Psoas muscle (tissue), 8 donors: ENCODE data around the gene C21orf91. TPM values are rescaled to one million over a fixed set of nuclear protein-coding genes. Genes with fewer than 3 reads are reported as not detected.

Experiments
- ATAC-seq, 4 donors: fragments of 200-7000 bp; cut with Tn5 transposase; one replicate each; pipeline ENCODE4 v1.9.1; 2020; ENCODE audit warnings: moderate library complexity in 3 of 4, mild to moderate bottlenecking in 2 of 4
- DNase-seq, 2 donors: peaks; one replicate each; pipeline ENCODE4 v3.0.0-alpha.2; 2020
- H3K27ac ChIP-seq: fragments of 200-600 bp; one replicate; pipeline ENCODE4 v1.8.0; 2022
- H3K27me3 ChIP-seq, 3 donors: fragments of 200-600 bp in 1 of 3; one replicate each; pipeline versions ENCODE4 v1.6.1 to v1.8.0; 2013 to 2022; ENCODE audit warnings: low read length in 2 of 3, mild to moderate bottlenecking in 2 of 3, moderate library complexity in 1 of 3; ENCODE audit not compliant: insufficient read depth in 3 of 3
- H3K36me3 ChIP-seq, 2 donors: fragments of 200-600 bp in 1 of 2; one replicate each; pipeline versions ENCODE4 v1.6.1 to v1.8.0; 2013 to 2022; ENCODE audit warnings: low read depth in 1 of 2, mild to moderate bottlenecking in 1 of 2, moderate library complexity in 1 of 2; ENCODE audit not compliant: insufficient read depth in 1 of 2
- H3K4me1 ChIP-seq: fragments of 200-600 bp; one replicate; pipeline ENCODE4 v1.8.0; 2022
- H3K4me3 ChIP-seq: fragments of 200-600 bp; one replicate; pipeline ENCODE4 v1.8.0; 2022; ENCODE audit warnings: mild to moderate bottlenecking
- H3K9me3 ChIP-seq: fragments of 200-600 bp; one replicate; pipeline ENCODE4 v1.8.0; 2022
- CTCF ChIP-seq: fragments of 200-600 bp; IDR thresholded peaks from one replicate; pipeline ENCODE4 v1.8.0; 2022; ENCODE audit warnings: antibody characterized with exemption
- WGBS, 3 donors: extraction: QIAGEN DNeasy Blood & Tissue Kit; methylation state at CpG; one replicate each; pipeline versions ENCODE4 v1.1.6 to v1.1.7; 2013; 5-methylcytosine and 5-hydroxymethylcytosine counted together
- intact Hi-C, 2 donors: fragments of 100-400 bp; cut with DNase I; formaldehyde crosslinking; loops; one replicate each; pipeline versions ENCODE4 v1.11.0 to v1.14.2; 2022
- polyA plus RNA-seq, 3 donors: library from polyadenylated mRNA; stranded (reverse); fragments of 200-250 nt; gene quantifications; one replicate each; pipeline ENCODE4 v1.2.3, GENCODE V29; 2013
- total RNA-seq, 4 donors: library from RNA; stranded (reverse); fragmentation: NEBNext Ultra II Directional in 2 of 4; extraction: Animal tissue kit (Norgen Biotek cat#: 25700) in 2 of 4; gene quantifications; one replicate each; pipeline versions ENCODE4 v1.2.1 to v1.2.4, GENCODE V29; 2021 to 2023
- donor health status: healthy with polysubstance abuse.
- donor health status: DM: no; HTN: no; CAD: no; lungs with moderate emphysema.
- donor health status: Bipolar disorder and iron deficiency.
- donor health status: healthy.
- donor health status: DM: yes; HTN: yes; CAD: no.
- donor health status: DM: no; HTN: no; CAD: no.
- donor health status: DM: no; HTN: no; CAD: no.
- donor health status: DM: yes; HTN: yes; CAD: no.

Gene C21orf91
- total and polyA plus RNA-seq, 7 donors, result 1.9 to 8.8 (median 4.6) TPM

- Histone ChIP-seq H3K4me3 (no peak overlapping the region), H3K9me3 (no peaks in the 10 kb centered on the region), H3K4me1 (no peaks in the 10 kb centered on the region), H3K27ac (no peak overlapping the region), H3K27me3 (no peaks in the 10 kb centered on the region), H3K36me3 (peaks cover 0 to 3% of the 10 kb centered on the region in 2 donors)
- TF ChIP-seq CTCF, result no peak
- ATAC-seq (no peak), DNase-seq (no peak)
- WGBS, 3 donors, result 66 to 80% (median 75%) methylated on average over 6 of the region's 6 CpGs
- intact Hi-C loops, result no loop called here
Measured at GRCh38 chr21:17780539-17780938, 38.6 kb downstream of the C21orf91 start.

GRCh38 chr21:17779980-17780379, 39.2 kb downstream of the C21orf91 start:
- no peak for TF ChIP-seq CTCF
- H3K4me1 ChIP-seq, result no peaks in the 10 kb centered on the region
- H3K27me3 ChIP-seq, result no peaks in the 10 kb centered on the region
- H3K36me3 ChIP-seq, result no peaks in the 10 kb centered on the region
- intact Hi-C loops, result no loop called here
- DNase-seq (no peak), ATAC-seq (no peak)
- WGBS, 3 donors, result 81 to 84% (median 83%) methylated on average over 3 of the region's 3 CpGs
- no peak overlapping the region for H3K27ac ChIP-seq
- no peak overlapping the region for H3K4me3 ChIP-seq
- no peaks in the 10 kb centered on the region for H3K9me3 ChIP-seq

- ATAC-seq (no peak), DNase-seq (no peak)
- Histone ChIP-seq H3K27ac (no peak overlapping the region), H3K27me3 (no peaks in the 10 kb centered on the region), H3K36me3 (no peaks in the 10 kb centered on the region), H3K9me3 (no peaks in the 10 kb centered on the region), H3K4me3 (no peak overlapping the region), H3K4me1 (no peaks in the 10 kb centered on the region)
- intact Hi-C loops, result no loop called here
- no peak for TF ChIP-seq CTCF
- 73 to 85% (median 81%) methylated on average over 3 of the region's 3 CpGs for WGBS, 3 donors
Measured at GRCh38 chr21:17779496-17779895, 39.7 kb downstream of the C21orf91 start.

- ATAC-seq, result no peak
Measured at GRCh38 chr21:17777072-17777765, 41.9 kb downstream of the C21orf91 start.

More at GRCh38 chr21:17777072-17777765, 41.9 kb downstream of the C21orf91 start:
- H3K27me3 ChIP-seq, result no peaks in the 10 kb centered on the region
- 65 to 80% (median 72%) methylated on average over 1 of the region's 1 CpG for WGBS, 3 donors
- intact Hi-C loops, result no loop called here
- no peaks in the 10 kb centered on the region for H3K4me1 ChIP-seq
- H3K36me3 ChIP-seq, result no peaks in the 10 kb centered on the region
- TF ChIP-seq CTCF, result no peak
- DNase-seq, result no peak
- H3K27ac ChIP-seq, result no peak overlapping the region
- H3K9me3 ChIP-seq, result no peaks in the 10 kb centered on the region
- no peak overlapping the region for H3K4me3 ChIP-seq
